Smooth muscle cell (in vitro differentiated cells): ENCODE measurements around the gene FOXO6. TPM values are rescaled to one million over a fixed set of nuclear protein-coding genes. Genes with fewer than 3 reads are reported as not detected.
A peak's percentile ranks its signal among the peaks of the same experiment; 100 is the strongest.

ENCODE experiments used
- DNase-seq: peaks from one replicate; lab custom pipeline; 2025; ENCODE audit not compliant: unreplicated experiment; lab: John Stamatoyannopoulos, UW
- H2AFZ ChIP-seq: fragments of 200-600 bp; sonication (generic); 2 replicates; pipeline ENCODE4 v1.6.0; 2016; ENCODE audit warnings: antibody characterized with exemption, low read depth, mild to moderate bottlenecking
- H3F3A ChIP-seq: fragments of 200-600 bp; sonication (generic); 2 replicates; pipeline ENCODE4 v1.6.0; 2017; ENCODE audit warnings: antibody characterized with exemption, low read depth
- H3K27ac ChIP-seq: fragments of 200-600 bp; sonication (generic); 2 replicates; pipeline ENCODE4 v1.5.1; 2016; ENCODE audit warnings: low read depth, mild to moderate bottlenecking
- H3K27me3 ChIP-seq: fragments of 200-600 bp; sonication (generic); 2 replicates; pipeline ENCODE4 v1.6.1; 2016; ENCODE audit warnings: low read depth, mild to moderate bottlenecking
- H3K36me3 ChIP-seq: fragments of 200-600 bp; sonication (generic); 2 replicates; pipeline ENCODE4 v1.5.1; 2016; ENCODE audit warnings: low read depth
- H3K4me1 ChIP-seq: fragments of 200-600 bp; sonication (generic); 2 replicates; pipeline ENCODE4 v1.5.1; 2016; ENCODE audit warnings: low read depth
- H3K4me2 ChIP-seq: fragments of 200-600 bp; sonication (generic); 2 replicates; pipeline ENCODE4 v1.6.0; 2016; ENCODE audit warnings: mild to moderate bottlenecking
- H3K4me3 ChIP-seq: fragments of 200-600 bp; sonication (generic); 2 replicates; pipeline ENCODE4 v1.5.1; 2016; ENCODE audit warnings: mild to moderate bottlenecking
- H3K79me2 ChIP-seq: fragments of 200-600 bp; sonication (generic); 2 replicates; pipeline ENCODE4 v1.6.0; 2016; ENCODE audit warnings: low read depth, mild to moderate bottlenecking
- H3K9ac ChIP-seq: fragments of 200-600 bp; sonication (generic); 2 replicates; pipeline ENCODE4 v1.6.0; 2016; ENCODE audit warnings: low read depth
- H3K9me3 ChIP-seq: fragments of 200-600 bp; sonication (generic); replicated peaks from 2 replicates; pipeline ENCODE4 v1.5.1; 2016; ENCODE audit warnings: low read depth
- H4K20me1 ChIP-seq: fragments of 200-600 bp; sonication (generic); 2 replicates; pipeline ENCODE4 v1.6.0; 2016; ENCODE audit warnings: low read depth
- CTCF ChIP-seq: fragments of 200-600 bp; sonication (generic); IDR thresholded peaks from 2 replicates; pipeline ENCODE4 v1.5.1; 2017; ENCODE audit warnings: borderline replicate concordance, mild to moderate bottlenecking, antibody characterized with exemption; ENCODE audit not compliant: insufficient read depth, poor library complexity, severe bottlenecking
- WGBS: methylation state at CpG from one replicate; pipeline ENCODE4 v1.1.7; 2016; ENCODE audit warnings: low lambda C conversion rate; 5-methylcytosine and 5-hydroxymethylcytosine counted together
- polyA plus RNA-seq: library from polyadenylated mRNA; unstranded; fragments of >200 nt; fragmentation: Nextera tagmentation; extraction: Ambion mirVana; gene quantifications from 2 replicates; pipeline ENCODE4 v1.2.1, GENCODE V29; 2016
- total RNA-seq: library from RNA; depleted of rRNA; stranded (reverse); fragments of >200 nt; gene quantifications from 2 replicates; pipeline ENCODE4 v1.2.3, GENCODE V29; 2014

Gene FOXO6
- 0.85 and 0.99 TPM in 2 replicates for total RNA-seq
- 1.7 and 2.3 TPM in 2 replicates for polyA plus RNA-seq

- 3% methylated on average over 47 of the region's 63 CpGs for WGBS
- Histone ChIP-seq H3K9ac (peak within 1 kb of the TSS; percentile 73), H3K27me3 (peaks cover 29% of the 10 kb centered on the region), H3K79me2 (no peaks in the 10 kb centered on the region), H3K9me3 (no peaks in the 10 kb centered on the region), H3K36me3 (no peaks in the 10 kb centered on the region), H3K27ac (no peak within 1 kb of the TSS), H3K4me3 (peak within 1 kb of the TSS; percentile 65), H3F3A (no peaks in the 10 kb centered on the region), H4K20me1 (no peaks in the 10 kb centered on the region), H2AFZ (peak within 1 kb of the TSS; percentile 58), H3K4me1 (peaks cover 25% of the 10 kb centered on the region), H3K4me2 (peak within 1 kb of the TSS; percentile 98)
- peak; percentile 24 for TF ChIP-seq CTCF
- peak; percentile 89 for DNase-seq
Measured at GRCh38 chr1:41360786-41361494, at the start of gene FOXO6. Gene FOXO6, plus strand, starts transcription at chr1:41361434.

- DNase-seq: no peak
Measured at GRCh38 chr1:41312991-41313645, 48.1 kb upstream of the FOXO6 start.

GRCh38 chr1:41313661-41314131, 47.5 kb upstream of the FOXO6 start:
- WGBS: 58% methylated on average over 7 of the region's 7 CpGs

More at GRCh38 chr1:41312991-41313645, 48.1 kb upstream of the FOXO6 start:
- Histone ChIP-seq H3K36me3 (no peaks in the 10 kb centered on the region), H3K4me3 (no peak overlapping the region), H3K4me2 (peak overlapping the region; percentile 45), H3K9me3 (peaks cover under 1% of the 10 kb centered on the region), H3K4me1 (peaks cover 15% of the 10 kb centered on the region), H3K27me3 (no peaks in the 10 kb centered on the region), H3K9ac (no peak overlapping the region), H3K27ac (peak overlapping the region; percentile 90), H3K79me2 (no peaks in the 10 kb centered on the region), H2AFZ (peak overlapping the region; percentile 62), H4K20me1 (no peaks in the 10 kb centered on the region), H3F3A (peaks cover 13% of the 10 kb centered on the region)
- 58% methylated on average over 4 of the region's 4 CpGs for WGBS
- no peak for TF ChIP-seq CTCF

More at GRCh38 chr1:41313661-41314131, 47.5 kb upstream of the FOXO6 start:
- H3K27ac ChIP-seq: peak overlapping the region; percentile 90
- no peaks in the 10 kb centered on the region for H3K9me3 ChIP-seq
- H3K4me1 ChIP-seq: peaks cover 15% of the 10 kb centered on the region
- H2AFZ ChIP-seq: peak overlapping the region; percentile 62
- peak overlapping the region; percentile 83 for H3K4me2 ChIP-seq
- H3K36me3 ChIP-seq: no peaks in the 10 kb centered on the region
- H3K9ac ChIP-seq: peak overlapping the region; percentile 3
- H4K20me1 ChIP-seq: no peaks in the 10 kb centered on the region
- peak; percentile 55 for TF ChIP-seq CTCF
- no peaks in the 10 kb centered on the region for H3K27me3 ChIP-seq
- no peak for DNase-seq
- no peaks in the 10 kb centered on the region for H3K79me2 ChIP-seq
- H3F3A ChIP-seq: peaks cover 13% of the 10 kb centered on the region
- H3K4me3 ChIP-seq: no peak overlapping the region
